HG03159 (cell line): ENCODE measurements around the gene MARCHF4.
"Not testable (repeated sequence)": the region's sequence is repeated elsewhere in the genome, so short reads cannot be mapped to it uniquely, and the experiment has no call there.

Source experiments
- ATAC-seq: cut with Tn5 transposase; IDR thresholded peaks from one replicate; pipeline ENCODE4 v1.9.1; 2021; ENCODE audit warnings: mild to moderate bottlenecking, moderate library complexity; ENCODE audit not compliant: unreplicated experiment

The MARCHF4 gene

GRCh38 chr2:216392945-216393840, 20.9 kb upstream of the MARCHF4 start:
- no peak for ATAC-seq

GRCh38 chr2:216392018-216392562, 19.8 kb upstream of the MARCHF4 start:
- no peak for ATAC-seq

- no peak for ATAC-seq
These were observed 19.1 kb upstream of the MARCHF4 start for GRCh38 chr2:216391401-216391800.

GRCh38 chr2:216389570-216389969, 17.3 kb upstream of the MARCHF4 start:
- no peak for ATAC-seq

GRCh38 chr2:216388046-216388884, 16.0 kb upstream of the MARCHF4 start:
- no peak for ATAC-seq

- no peak for ATAC-seq
These were observed 15.0 kb upstream of the MARCHF4 start for GRCh38 chr2:216387262-216387661.

GRCh38 chr2:216385478-216385877, 13.2 kb upstream of the MARCHF4 start:
- ATAC-seq = no peak

GRCh38 chr2:216384409-216384808, 12.1 kb upstream of the MARCHF4 start:
- ATAC-seq = not testable (repeated sequence)

GRCh38 chr2:216379977-216380376, 7.7 kb upstream of the MARCHF4 start:
- no peak for ATAC-seq

- no peak for ATAC-seq
These were observed 3.0 kb upstream of the MARCHF4 start for GRCh38 chr2:216375286-216375685.

- no peak for ATAC-seq
These were observed 1.6 kb upstream of the MARCHF4 start for GRCh38 chr2:216373896-216374295.

- ATAC-seq = no peak
These were observed 543 bp upstream of the MARCHF4 start for GRCh38 chr2:216372761-216373291.

- ATAC-seq = no peak
These were observed 1.1 kb downstream of the MARCHF4 start for GRCh38 chr2:216370961-216371712.

- ATAC-seq = no peak
These were observed 2.5 kb downstream of the MARCHF4 start for GRCh38 chr2:216369821-216370220.

GRCh38 chr2:216366777-216367471, 5.4 kb downstream of the MARCHF4 start:
- ATAC-seq = no peak

GRCh38 chr2:216365518-216365917, 6.8 kb downstream of the MARCHF4 start:
- ATAC-seq = no peak

GRCh38 chr2:216363221-216363620, 9.1 kb downstream of the MARCHF4 start:
- ATAC-seq = no peak

- no peak for ATAC-seq
These were observed 9.6 kb downstream of the MARCHF4 start for GRCh38 chr2:216362730-216363129.

GRCh38 chr2:216355711-216356110, 16.6 kb downstream of the MARCHF4 start:
- no peak for ATAC-seq

GRCh38 chr2:216354306-216354705, 18.0 kb downstream of the MARCHF4 start:
- ATAC-seq = no peak
